OCI-LY3 (cell line): ENCODE results near the gene RAB27B.

ENCODE experiments used
- H2AFZ ChIP-seq: fragments of 200-600, 300-600 bp; shearing (Covaris generic); 2 replicates; pipeline ENCODE4 v1.6.0; 2014; ENCODE audit warnings: antibody characterized with exemption, low read depth, low read length
- H3K27ac ChIP-seq: fragments of 200-600, 300-600 bp; sonication (generic); 2 replicates; pipeline ENCODE4 v1.5.1; 2014; ENCODE audit warnings: mild to moderate bottlenecking, low read length, moderate library complexity, mixed read lengths
- H3K27me3 ChIP-seq: fragments of 200-600, 300-600 bp; sonication (generic); 2 replicates; pipeline ENCODE4 v1.6.1; 2014; ENCODE audit warnings: low read depth, low read length, mixed read lengths
- H3K36me3 ChIP-seq: fragments of 200-600, 300-600 bp; sonication (generic); replicated peaks from 2 replicates; pipeline ENCODE3; 2014; ENCODE audit warnings: low read depth, low read length, mixed read lengths
- H3K4me1 ChIP-seq: fragments of 300-600, 200-600 bp; sonication (generic); 2 replicates; pipeline ENCODE4 v1.6.1; 2014; ENCODE audit warnings: low read length, mixed read lengths
- H3K4me2 ChIP-seq: fragments of 200-600, 300-600 bp; sonication (generic); 2 replicates; pipeline ENCODE4 v1.6.1; 2014; ENCODE audit warnings: low read length, mixed read lengths
- H3K4me3 ChIP-seq: fragments of 300-600, 200-600 bp; sonication (generic); 2 replicates; pipeline ENCODE4 v1.5.1; 2014; ENCODE audit warnings: antibody characterized with exemption, mild to moderate bottlenecking, low read length, moderate library complexity
- H3K79me2 ChIP-seq: fragments of 300-600, 200-600 bp; shearing (Covaris generic); 2 replicates; pipeline ENCODE4 v1.6.1; 2014; ENCODE audit warnings: mild to moderate bottlenecking, low read length, mixed read lengths
- H3K9ac ChIP-seq: fragments of 300-600, 200-600 bp; shearing (Covaris generic); 2 replicates; pipeline ENCODE4 v1.6.0; 2014; ENCODE audit warnings: mild to moderate bottlenecking, low read length, moderate library complexity
- H3K9me3 ChIP-seq: fragments of 200-600, 300-600 bp; shearing (Covaris generic); 2 replicates; pipeline ENCODE4 v1.6.1; 2014; ENCODE audit warnings: low read length, mixed read lengths; ENCODE audit not compliant: insufficient read depth
- H4K20me1 ChIP-seq: fragments of 200-600, 300-600 bp; sonication (generic); 2 replicates; pipeline ENCODE4 v1.6.1; 2016; ENCODE audit warnings: low read length, mixed read lengths; ENCODE audit not compliant: insufficient read depth
- EZH2phosphoT487 ChIP-seq: fragments of 200-600 bp; shearing (Covaris generic); IDR thresholded peaks from 2 replicates; pipeline ENCODE4 v1.6.1; 2018; ENCODE audit warnings: antibody characterized with exemption, mixed run types, low read depth
- TF ChIP-seq, protein P1 (sequence below): fragments of 200-600, 300-600 bp; sonication (generic); IDR thresholded peaks from 2 replicates; pipeline ENCODE4 v1.5.1; 2014; ENCODE audit warnings: antibody characterized with exemption, low read length, low read depth

The RAB27B gene

GRCh38 chr18:54900290-54900689, 72.0 kb downstream of the RAB27B start:
- Histone ChIP-seq H3K4me3 (no peak overlapping the region), H3K27me3 (no peaks in the 10 kb centered on the region)
- TF ChIP-seq, protein P1, sequence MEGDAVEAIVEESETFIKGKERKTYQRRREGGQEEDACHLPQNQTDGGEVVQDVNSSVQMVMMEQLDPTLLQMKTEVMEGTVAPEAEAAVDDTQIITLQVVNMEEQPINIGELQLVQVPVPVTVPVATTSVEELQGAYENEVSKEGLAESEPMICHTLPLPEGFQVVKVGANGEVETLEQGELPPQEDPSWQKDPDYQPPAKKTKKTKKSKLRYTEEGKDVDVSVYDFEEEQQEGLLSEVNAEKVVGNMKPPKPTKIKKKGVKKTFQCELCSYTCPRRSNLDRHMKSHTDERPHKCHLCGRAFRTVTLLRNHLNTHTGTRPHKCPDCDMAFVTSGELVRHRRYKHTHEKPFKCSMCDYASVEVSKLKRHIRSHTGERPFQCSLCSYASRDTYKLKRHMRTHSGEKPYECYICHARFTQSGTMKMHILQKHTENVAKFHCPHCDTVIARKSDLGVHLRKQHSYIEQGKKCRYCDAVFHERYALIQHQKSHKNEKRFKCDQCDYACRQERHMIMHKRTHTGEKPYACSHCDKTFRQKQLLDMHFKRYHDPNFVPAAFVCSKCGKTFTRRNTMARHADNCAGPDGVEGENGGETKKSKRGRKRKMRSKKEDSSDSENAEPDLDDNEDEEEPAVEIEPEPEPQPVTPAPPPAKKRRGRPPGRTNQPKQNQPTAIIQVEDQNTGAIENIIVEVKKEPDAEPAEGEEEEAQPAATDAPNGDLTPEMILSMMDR = no peak
- no peak for TF ChIP-seq EZH2phosphoT487

GRCh38 chr18:54904581-54904980, 76.3 kb downstream of the RAB27B start:
- Histone ChIP-seq H3K4me2 (peak overlapping the region; percentile 31), H3K4me1 (peaks cover 25% of the 10 kb centered on the region), H3K79me2 (no peaks in the 10 kb centered on the region), H3K9me3 (no peaks in the 10 kb centered on the region), H3K4me3 (0 out of 2 replicates have a peak overlapping the region, but pooled peaks have one; percentile 4), H4K20me1 (no peaks in the 10 kb centered on the region), H3K27ac (no peak overlapping the region), H3K9ac (no peak overlapping the region), H3K36me3 (no peaks in the 10 kb centered on the region), H2AFZ (no peak overlapping the region), H3K27me3 (peaks cover 16% of the 10 kb centered on the region)
- TF ChIP-seq, protein P1 = no peak
- no peak for TF ChIP-seq EZH2phosphoT487

More at GRCh38 chr18:54900290-54900689, 72.0 kb downstream of the RAB27B start:
- peaks cover 25% of the 10 kb centered on the region for H3K4me1 ChIP-seq
- no peak overlapping the region for H2AFZ ChIP-seq
- H3K9me3 ChIP-seq = no peaks in the 10 kb centered on the region
- no peak overlapping the region for H3K27ac ChIP-seq
- H4K20me1 ChIP-seq = no peaks in the 10 kb centered on the region
- H3K4me2 ChIP-seq = no peak overlapping the region
- H3K36me3 ChIP-seq = no peaks in the 10 kb centered on the region
- H3K79me2 ChIP-seq = no peaks in the 10 kb centered on the region
- no peak overlapping the region for H3K9ac ChIP-seq

DNA sequence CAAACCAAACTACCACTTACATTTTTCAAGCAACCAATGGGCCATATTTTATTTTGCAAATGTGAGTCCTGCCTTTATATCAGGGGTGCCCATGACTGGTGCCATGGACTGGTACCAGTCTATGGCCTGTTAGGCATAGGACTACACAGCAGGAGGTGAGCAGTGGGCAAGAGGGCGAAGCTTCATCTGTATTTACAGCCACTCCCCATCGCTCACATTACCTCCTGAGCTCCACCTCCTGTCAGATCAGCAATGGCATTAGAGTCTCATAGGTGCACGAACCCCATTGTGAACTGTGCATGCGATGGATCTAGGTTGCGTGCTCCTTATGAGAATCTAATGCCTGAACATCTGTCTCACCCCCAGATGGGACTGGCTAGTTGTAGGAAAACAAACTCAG, 77.4 kb downstream of the RAB27B start:
- no peak overlapping the region for H3K4me2 ChIP-seq
- no peak overlapping the region for H2AFZ ChIP-seq
- no peaks in the 10 kb centered on the region for H3K36me3 ChIP-seq
- no peaks in the 10 kb centered on the region for H4K20me1 ChIP-seq
- no peak overlapping the region for H3K27ac ChIP-seq
- H3K4me3 ChIP-seq = no peak overlapping the region
- H3K4me1 ChIP-seq = peaks cover 25% of the 10 kb centered on the region
- H3K9me3 ChIP-seq = no peaks in the 10 kb centered on the region
- no peak overlapping the region for H3K9ac ChIP-seq
- H3K27me3 ChIP-seq = peaks cover 16% of the 10 kb centered on the region
- TF ChIP-seq EZH2phosphoT487 = no peak
- TF ChIP-seq, protein P1 = no peak
- no peaks in the 10 kb centered on the region for H3K79me2 ChIP-seq

GRCh38 chr18:54906331-54907185, 78.3 kb downstream of the RAB27B start:
- H3K79me2 ChIP-seq = no peaks in the 10 kb centered on the region
- no peak overlapping the region for H3K9ac ChIP-seq
- no peaks in the 10 kb centered on the region for H4K20me1 ChIP-seq
- no peak overlapping the region for H2AFZ ChIP-seq
- no peak overlapping the region for H3K4me2 ChIP-seq
- H3K4me3 ChIP-seq = no peak overlapping the region
- H3K4me1 ChIP-seq = peaks cover 25% of the 10 kb centered on the region
- peaks cover 4% of the 10 kb centered on the region for H3K36me3 ChIP-seq
- peaks cover 16% of the 10 kb centered on the region for H3K27me3 ChIP-seq
- H3K9me3 ChIP-seq = peaks cover 4% of the 10 kb centered on the region; the same call in 1 of the 2 replicates
- TF ChIP-seq, protein P1 = no peak
- TF ChIP-seq EZH2phosphoT487 = no peak
- H3K27ac ChIP-seq = no peak overlapping the region
